Islet of Langerhans (tissue), 1 donor: Measurements from ENCODE around the gene APOLD1.
"Not testable (repeated sequence)": the region's sequence is repeated elsewhere in the genome, so short reads cannot be mapped to it uniquely, and the experiment has no call there.

Source experiments
- FAIRE-seq: peaks from one replicate; lab custom pipeline; 2011; peaks lifted over from hg19 to GRCh38; lab: Jason Lieb, UNC

APOLD1 gene

GRCh38 chr12:12786706-12787601 is 1.5 kb downstream of the APOLD1 start:
- FAIRE-seq = no peak

GRCh38 chr12:12788131-12788530 is 2.7 kb downstream of the APOLD1 start:
- FAIRE-seq = no peak

DNA sequence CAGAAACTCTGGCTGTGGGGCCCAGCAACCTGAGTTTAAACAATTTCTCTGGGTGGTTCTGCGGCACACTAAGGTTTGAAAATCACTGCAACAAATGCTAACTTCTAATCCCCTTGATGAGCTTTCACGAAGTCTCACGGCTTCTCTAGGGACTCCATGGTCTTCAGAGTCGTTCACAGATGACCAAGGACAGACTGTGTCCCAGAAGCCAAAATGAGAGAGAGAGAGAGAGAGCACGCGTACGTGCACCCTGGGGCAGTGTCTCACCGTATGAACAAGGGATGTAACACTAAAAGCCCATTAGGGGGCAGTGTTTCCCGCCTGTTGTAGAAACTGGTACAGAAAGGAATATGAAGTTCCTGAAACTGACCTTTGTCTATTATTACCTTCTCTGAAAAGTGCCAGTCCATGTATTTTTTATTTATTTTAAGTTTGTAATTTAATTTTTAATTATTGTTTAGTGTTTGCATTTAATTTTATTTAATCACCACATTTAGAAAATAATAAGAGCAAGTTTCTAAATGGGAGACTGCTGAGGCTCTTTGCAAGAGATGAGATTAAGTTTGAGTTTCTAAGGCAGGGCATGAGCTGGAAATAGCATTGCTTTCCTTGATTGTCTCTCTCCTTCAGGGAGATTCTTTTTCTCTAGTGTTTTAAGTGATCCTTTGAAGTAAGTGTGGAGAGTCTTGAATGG is 3.4 kb downstream of the APOLD1 start:
- peak; percentile 41 for FAIRE-seq

DNA sequence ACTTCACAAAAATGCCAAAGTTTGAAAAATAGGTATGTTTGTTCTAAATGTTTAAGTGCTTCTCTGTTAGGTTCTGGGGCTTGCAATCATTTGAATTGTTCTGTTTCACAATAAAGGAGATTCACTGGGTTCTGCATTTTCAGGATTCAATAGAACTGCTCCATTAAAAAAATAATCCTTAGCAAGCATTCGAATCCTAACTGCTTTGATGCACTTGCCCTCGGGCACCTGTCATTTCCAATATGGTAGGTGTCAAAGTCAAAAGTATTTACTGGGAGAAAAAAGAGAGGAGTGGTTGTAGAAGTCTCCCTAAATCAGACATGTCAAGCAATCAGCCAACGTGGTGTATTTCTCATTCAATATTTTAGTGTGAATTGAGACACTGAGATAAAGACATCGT is 5.5 kb downstream of the APOLD1 start:
- FAIRE-seq = no peak

DNA sequence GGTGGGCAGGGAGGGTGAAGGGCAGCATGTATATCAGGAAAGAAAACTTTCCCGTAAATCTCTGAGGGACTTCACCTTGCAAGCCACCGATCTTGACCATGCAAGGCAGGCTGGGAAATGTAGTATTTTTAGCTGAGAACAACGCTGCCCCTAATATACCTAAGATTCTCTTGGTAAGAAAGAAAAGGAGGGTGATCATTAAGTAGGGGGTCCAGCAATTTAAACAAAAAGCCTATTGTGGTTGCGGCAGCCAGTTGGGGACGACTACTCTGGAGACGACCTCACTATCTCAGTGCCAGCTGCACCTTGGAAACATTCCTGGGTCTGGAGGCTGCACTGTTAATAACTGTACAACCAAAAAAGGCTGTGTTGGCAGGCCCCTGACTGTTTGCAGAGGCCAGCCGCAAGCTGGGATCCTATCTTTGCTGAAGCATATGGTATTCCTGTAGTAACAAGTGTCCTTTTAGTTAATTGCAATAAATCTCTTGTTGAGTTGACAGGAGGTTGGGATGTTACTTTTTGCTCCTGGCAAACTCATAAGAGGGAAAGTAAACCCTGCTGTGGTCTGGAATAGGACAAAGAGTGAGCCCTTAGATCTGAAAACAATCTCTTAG is 6.4 kb downstream of the APOLD1 start:
- FAIRE-seq = no peak

GRCh38 chr12:12792421-12792820 is 7.0 kb downstream of the APOLD1 start:
- no peak for FAIRE-seq

DNA sequence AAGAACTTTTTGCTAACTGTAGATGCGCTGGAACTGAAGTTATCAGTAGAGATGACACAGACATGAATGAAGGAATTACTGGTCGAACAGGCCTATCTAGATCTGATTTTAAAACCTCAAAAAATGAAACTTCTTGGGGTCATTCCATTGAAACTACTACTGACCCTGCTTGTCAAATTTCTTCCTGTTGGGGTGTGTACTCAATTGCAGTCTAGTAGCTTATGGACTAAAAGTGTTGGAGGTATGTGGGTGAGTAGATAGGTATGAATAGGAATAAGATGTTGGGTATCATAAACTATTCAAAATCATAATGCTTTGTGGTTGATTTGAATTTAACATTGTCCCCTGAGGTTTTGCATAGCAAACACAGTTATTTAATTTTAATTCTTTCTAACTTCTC is 9.2 kb downstream of the APOLD1 start:
- no peak for FAIRE-seq

GRCh38 chr12:12796171-12796570 is 10.7 kb downstream of the APOLD1 start:
- FAIRE-seq = no peak

- FAIRE-seq = no peak
Observed at GRCh38 chr12:12796928-12797793, 11.7 kb downstream of the APOLD1 start.

- FAIRE-seq = no peak
Observed at GRCh38 chr12:12797794-12798152, 12.3 kb downstream of the APOLD1 start.

DNA sequence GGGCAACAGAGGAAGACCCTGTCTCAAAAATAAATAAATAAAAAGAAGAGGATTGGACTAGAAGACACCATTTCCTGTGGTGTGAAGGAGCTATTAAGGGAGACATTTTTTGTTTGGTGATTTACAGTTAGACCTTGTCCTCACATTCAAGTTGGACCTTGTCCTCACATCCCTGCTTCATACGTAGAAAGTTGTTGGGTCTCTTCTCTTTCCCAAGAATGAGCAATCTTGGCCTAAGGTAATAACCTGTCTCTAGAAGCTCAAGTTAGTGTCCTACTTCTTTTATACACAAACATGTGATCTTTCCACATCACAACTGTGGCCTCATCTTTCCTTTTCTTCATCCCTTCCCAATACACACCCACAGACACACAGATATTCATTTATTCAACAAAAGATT is 13.0 kb downstream of the APOLD1 start:
- FAIRE-seq = no peak

- FAIRE-seq = no peak
Observed at GRCh38 chr12:12799163-12799920, 13.9 kb downstream of the APOLD1 start.

GRCh38 chr12:12800406-12801180 is 15.1 kb downstream of the APOLD1 start:
- FAIRE-seq = no peak

- FAIRE-seq = not testable (repeated sequence)
Observed at GRCh38 chr12:12801656-12802055, 16.2 kb downstream of the APOLD1 start.

DNA sequence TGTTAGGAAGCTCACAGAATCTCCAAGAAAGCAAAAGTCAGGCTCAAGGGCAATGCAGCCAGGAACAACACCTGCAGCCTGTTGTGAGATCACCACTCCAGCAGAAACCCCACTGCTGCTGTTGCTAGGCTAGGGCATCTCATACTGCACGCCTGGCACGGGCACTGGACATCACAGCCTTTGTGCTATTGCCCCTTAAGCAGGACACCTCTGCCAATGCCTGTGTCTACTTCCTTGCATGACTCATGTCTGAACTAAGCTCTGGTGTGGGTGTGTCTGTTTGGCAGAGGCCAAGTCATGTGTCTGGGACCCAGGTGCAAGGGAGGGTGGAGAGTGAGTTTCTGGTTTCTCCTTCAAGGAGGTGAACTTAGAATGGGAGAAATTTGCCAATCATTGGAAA is 17.7 kb downstream of the APOLD1 start:
- FAIRE-seq = peak; percentile 9

- FAIRE-seq = no peak
Observed at GRCh38 chr12:12804011-12804410, 18.6 kb downstream of the APOLD1 start.

- no peak for FAIRE-seq
Observed at GRCh38 chr12:12804432-12804886, 19.0 kb downstream of the APOLD1 start.

GRCh38 chr12:12806784-12807516 is 21.5 kb downstream of the APOLD1 start:
- FAIRE-seq = no peak

DNA sequence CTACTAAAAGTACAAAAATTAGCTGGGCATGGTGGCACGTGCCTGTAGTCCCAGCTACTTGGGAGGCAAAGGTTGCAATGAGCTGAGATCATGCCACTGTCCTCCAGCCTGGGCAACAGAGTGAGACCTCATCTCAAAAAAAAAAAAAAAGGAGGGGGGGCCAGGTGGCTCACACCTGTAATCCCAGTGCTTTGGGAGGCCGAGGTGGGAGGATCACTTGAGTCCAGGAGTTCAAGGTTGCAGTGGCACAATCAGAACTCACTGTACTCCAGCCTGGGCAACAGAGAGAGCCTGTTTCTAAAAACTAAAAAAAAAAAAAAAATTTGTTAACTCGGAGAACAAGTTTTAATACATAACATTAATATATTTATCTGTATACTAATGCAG is 22.1 kb downstream of the APOLD1 start:
- FAIRE-seq = not testable (repeated sequence)
